Body of pancreas (tissue), 4 donors: Measurements from ENCODE around the gene TRERF1. TPM values are rescaled to one million over a fixed set of nuclear protein-coding genes. Genes with fewer than 3 reads are reported as not detected.
"Not testable (repeated sequence)": the region's sequence is repeated elsewhere in the genome, so short reads cannot be mapped to it uniquely, and the experiment has no call there.

Source experiments
- ATAC-seq: fragments of 150-250 bp; one replicate; pipeline ENCODE4 v1.9.1; 2016
- DNase-seq, 4 donors: peaks; one replicate each; pipeline ENCODE4 v3.0.0-alpha.2; 2019
- H3K27ac ChIP-seq, 4 donors: fragments of 200-600 bp; sonication (generic); 1 replicate in 3 of 4; 2 replicates in 1 of 4; pipeline versions ENCODE4 v1.5.1 to v1.6.1; 2016 to 2019; ENCODE audit warnings: mild to moderate bottlenecking in 1 of 4, mixed read lengths in 1 of 4, moderate library complexity in 1 of 4
- H3K27me3 ChIP-seq, 2 donors: fragments of 200-600 bp; sonication (generic); one replicate each; pipeline ENCODE4 v1.6.0; 2016; ENCODE audit warnings: mild to moderate bottlenecking in 1 of 2
- H3K36me3 ChIP-seq, 2 donors: fragments of 200-600 bp; sonication (generic); replicated peaks in 1 of 2; 2 replicates each; pipeline ENCODE4 v1.5.1; 2016; ENCODE audit warnings: low read depth in 2 of 2; ENCODE audit not compliant: insufficient read depth in 1 of 2
- H3K4me1 ChIP-seq: fragments of 200-600 bp; sonication (generic); one replicate; pipeline ENCODE4 v1.6.0; 2016
- H3K4me3 ChIP-seq, 2 donors: fragments of 200-600 bp; sonication (generic); 1 replicate in 1 of 2; 2 replicates in 1 of 2; pipeline ENCODE4 v1.5.1; 2016 to 2019
- H3K9me3 ChIP-seq, 3 donors: fragments of 200-600 bp; sonication (generic); 1 replicate in 2 of 3; 2 replicates in 1 of 3; pipeline ENCODE4 v1.5.1; 2016
- CTCF ChIP-seq, 7 experiments: fragments of 450-650 bp in 4 of 7; fragments of 200-600 bp in 3 of 7; sonication (generic) in 3 of 7; IDR thresholded peaks; one replicate each; pipeline ENCODE4 v1.5.1; 2016 to 2019; ENCODE audit warnings: antibody characterized with exemption in 7 of 7
- POLR2A ChIP-seq, 3 donors: fragments of 450-650 bp; IDR thresholded peaks; one replicate each; pipeline ENCODE4 v1.6.1; 2016; ENCODE audit warnings: antibody characterized with exemption in 3 of 3, mild to moderate bottlenecking in 2 of 3
- WGBS, 2 donors: methylation state at CpG; one replicate each; pipeline ENCODE4 v1.1.5; 2017; 5-methylcytosine and 5-hydroxymethylcytosine counted together
- intact Hi-C: fragments of 100-400 bp; cut with DNase I; formaldehyde crosslinking; loops from one replicate; pipeline ENCODE4 v1.15.1; 2023
- total RNA-seq, 2 donors: library from RNA; depleted of rRNA; stranded (reverse); fragments of >200 nt; gene quantifications; one replicate each; pipeline ENCODE4 v1.1.0, GENCODE V29; 2016

The TRERF1 gene
- total RNA-seq, 2 donors from 2014 or later: 2.3 to 3.4 TPM

GRCh38 chr6:42334870-42335269, 116.9 kb downstream of the TRERF1 start:
- no peak for TF ChIP-seq CTCF (IDR thresholded peaks at IDR 0.05)
- TF ChIP-seq POLR2A (IDR thresholded peaks at IDR 0.05): no peak
- Histone ChIP-seq H3K4me1 (no peaks in the 10 kb centered on the region), H3K27ac (no peak overlapping the region), H3K9me3 (no peaks in the 10 kb centered on the region), H3K4me3 (no peak overlapping the region), H3K36me3 (no peaks in the 10 kb centered on the region), H3K27me3 (no peaks in the 10 kb centered on the region)
- intact Hi-C loops: no loop called here
- DNase-seq: no peak
- no peak for ATAC-seq
- 96 to 100% methylated on average over 2 of the region's 2 CpGs for WGBS, 2 donors

GRCh38 chr6:42333612-42334011, 118.1 kb downstream of the TRERF1 start:
- intact Hi-C loops: no loop called here
- Histone ChIP-seq H3K4me3 (no peak overlapping the region), H3K4me1 (no peaks in the 10 kb centered on the region), H3K36me3 (no peaks in the 10 kb centered on the region), H3K27me3 (no peaks in the 10 kb centered on the region), H3K9me3 (no peaks in the 10 kb centered on the region), H3K27ac (no peak overlapping the region)
- DNase-seq: no peak
- 52 to 90% methylated on average over 6 of the region's 6 CpGs for WGBS, 2 donors
- TF ChIP-seq CTCF (IDR thresholded peaks at IDR 0.05): no peak
- TF ChIP-seq POLR2A (IDR thresholded peaks at IDR 0.05): no peak
- no peak for ATAC-seq

- TF ChIP-seq POLR2A (IDR thresholded peaks at IDR 0.05): no peak
- no peak for TF ChIP-seq CTCF (IDR thresholded peaks at IDR 0.05)
These were observed 118.8 kb downstream of the TRERF1 start for GRCh38 chr6:42332916-42333315.

GRCh38 chr6:42331019-42331418, 120.7 kb downstream of the TRERF1 start:
- no peaks in the 10 kb centered on the region for H3K36me3 ChIP-seq
- 70 to 73% methylated on average over 4 of the region's 4 CpGs for WGBS, 2 donors
- no peak overlapping the region for H3K27ac ChIP-seq
- H3K4me3 ChIP-seq: no peak overlapping the region
- no peaks in the 10 kb centered on the region for H3K9me3 ChIP-seq
- H3K27me3 ChIP-seq: no peaks in the 10 kb centered on the region
- DNase-seq (no peak), ATAC-seq (no peak)
- TF ChIP-seq CTCF (IDR thresholded peaks at IDR 0.05): no peak
- TF ChIP-seq POLR2A (IDR thresholded peaks at IDR 0.05): no peak
- intact Hi-C loops: no loop called here
- no peaks in the 10 kb centered on the region for H3K4me1 ChIP-seq

More at GRCh38 chr6:42332916-42333315, 118.8 kb downstream of the TRERF1 start:
- no peak overlapping the region for H3K27ac ChIP-seq
- H3K9me3 ChIP-seq: no peaks in the 10 kb centered on the region
- ATAC-seq (no peak), DNase-seq (no peak)
- intact Hi-C loops: no loop called here
- no peaks in the 10 kb centered on the region for H3K4me1 ChIP-seq
- 66 to 79% methylated on average over 4 of the region's 4 CpGs for WGBS, 2 donors
- no peak overlapping the region for H3K4me3 ChIP-seq
- H3K36me3 ChIP-seq: no peaks in the 10 kb centered on the region
- H3K27me3 ChIP-seq: no peaks in the 10 kb centered on the region

GRCh38 chr6:42326248-42326647, 125.5 kb downstream of the TRERF1 start:
- DNase-seq: no peak
- Histone ChIP-seq H3K4me3 (no peak overlapping the region), H3K27me3 (no peaks in the 10 kb centered on the region), H3K27ac (no peak overlapping the region), H3K36me3 (no peaks in the 10 kb centered on the region), H3K4me1 (no peaks in the 10 kb centered on the region), H3K9me3 (no peaks in the 10 kb centered on the region)
- 0 to 11% methylated on average over 2 of the region's 2 CpGs for WGBS, 2 donors
- peak; percentile 38 for ATAC-seq
- no peak for TF ChIP-seq CTCF (IDR thresholded peaks at IDR 0.05)
- no peak for TF ChIP-seq POLR2A (IDR thresholded peaks at IDR 0.05)
- intact Hi-C loops: no loop called here

- H3K27me3 ChIP-seq, intact Hi-C loops, H3K9me3 ChIP-seq, H3K4me3 ChIP-seq, DNase-seq, ATAC-seq, H3K4me1 ChIP-seq, H3K27ac ChIP-seq, H3K36me3 ChIP-seq: not testable (repeated sequence)
- 92 to 94% methylated on average over 5 of the region's 5 CpGs for WGBS, 2 donors
These were observed 126.9 kb downstream of the TRERF1 start for GRCh38 chr6:42324656-42325324.
